ENCODE data around the gene CFAP221.

CFAP221 gene

GRCh38 chr2:119544075-119544938 lies at the start of gene CFAP221:
CFAP221 (plus strand) TSS chr2:119544449; CDS start chr2:119546132, 1,683 bp downstream.
- no peak for DNase-seq

- no peak for DNase-seq
Observed at GRCh38 chr2:119495948-119496347, 48.3 kb upstream of the CFAP221 start.

GRCh38 chr2:119496682-119497081 lies 47.6 kb upstream of the CFAP221 start:
- no peak for DNase-seq

GRCh38 chr2:119508756-119509155 lies 35.5 kb upstream of the CFAP221 start:
- no peak for DNase-seq

GRCh38 chr2:119511989-119512388 lies 32.3 kb upstream of the CFAP221 start:
- DNase-seq: no peak

GRCh38 chr2:119512946-119513345 lies 31.3 kb upstream of the CFAP221 start:
- DNase-seq: no peak

GRCh38 chr2:119513832-119514231 lies 30.4 kb upstream of the CFAP221 start:
- no peak for DNase-seq

- no peak for DNase-seq
Observed at GRCh38 chr2:119516121-119516520, 28.1 kb upstream of the CFAP221 start.

GRCh38 chr2:119517433-119517832 lies 26.8 kb upstream of the CFAP221 start:
- no peak for DNase-seq

- DNase-seq: no peak
Observed at GRCh38 chr2:119518401-119519056, 25.7 kb upstream of the CFAP221 start.

GRCh38 chr2:119519057-119519408 lies 25.2 kb upstream of the CFAP221 start:
- no peak for DNase-seq

GRCh38 chr2:119520696-119521432 lies 23.4 kb upstream of the CFAP221 start:
- DNase-seq: no peak

- no peak for DNase-seq
Observed at GRCh38 chr2:119521433-119522050, 22.7 kb upstream of the CFAP221 start.

- no peak for DNase-seq
Observed at GRCh38 chr2:119522671-119523070, 21.6 kb upstream of the CFAP221 start.

- DNase-seq: no peak
Observed at GRCh38 chr2:119523383-119523951, 20.8 kb upstream of the CFAP221 start.

GRCh38 chr2:119523952-119524694 lies 20.1 kb upstream of the CFAP221 start, which contains the start of gene SCTR:
SCTR (minus strand) TSS chr2:119524483; CDS start chr2:119524226, 257 bp downstream.
- no peak for DNase-seq

GRCh38 chr2:119525614-119526013 lies 18.6 kb upstream of the CFAP221 start:
- no peak for DNase-seq

GRCh38 chr2:119527999-119528398 lies 16.2 kb upstream of the CFAP221 start:
- DNase-seq: no peak

- no peak for DNase-seq
Observed at GRCh38 chr2:119531292-119531691, 13.0 kb upstream of the CFAP221 start.

- DNase-seq: no peak
Observed at GRCh38 chr2:119533560-119533959, 10.7 kb upstream of the CFAP221 start.

- no peak for DNase-seq
Observed at GRCh38 chr2:119536211-119536610, 8.0 kb upstream of the CFAP221 start.

- DNase-seq: no peak
Observed at GRCh38 chr2:119536707-119537106, 7.5 kb upstream of the CFAP221 start.
